GM08714 (cell line): Measurements from ENCODE around the gene GSG1L.
"Not testable (repeated sequence)": the region's sequence is repeated elsewhere in the genome, so short reads cannot be mapped to it uniquely, and the experiment has no call there.

Experiments
- H3K4me3 ChIP-seq: fragments of 200-500 bp; sonication (Bioruptor generic); 2 replicates; pipeline ENCODE4 v1.5.1; 2014; ENCODE audit warnings: mild to moderate bottlenecking, low read length, inconsistent platforms
- ZNF274 ChIP-seq: IDR thresholded peaks from 2 replicates; pipeline ENCODE4 v1.6.1; 2012; ENCODE audit warnings: mild to moderate bottlenecking, low read depth, low read length

The GSG1L gene

DNA sequence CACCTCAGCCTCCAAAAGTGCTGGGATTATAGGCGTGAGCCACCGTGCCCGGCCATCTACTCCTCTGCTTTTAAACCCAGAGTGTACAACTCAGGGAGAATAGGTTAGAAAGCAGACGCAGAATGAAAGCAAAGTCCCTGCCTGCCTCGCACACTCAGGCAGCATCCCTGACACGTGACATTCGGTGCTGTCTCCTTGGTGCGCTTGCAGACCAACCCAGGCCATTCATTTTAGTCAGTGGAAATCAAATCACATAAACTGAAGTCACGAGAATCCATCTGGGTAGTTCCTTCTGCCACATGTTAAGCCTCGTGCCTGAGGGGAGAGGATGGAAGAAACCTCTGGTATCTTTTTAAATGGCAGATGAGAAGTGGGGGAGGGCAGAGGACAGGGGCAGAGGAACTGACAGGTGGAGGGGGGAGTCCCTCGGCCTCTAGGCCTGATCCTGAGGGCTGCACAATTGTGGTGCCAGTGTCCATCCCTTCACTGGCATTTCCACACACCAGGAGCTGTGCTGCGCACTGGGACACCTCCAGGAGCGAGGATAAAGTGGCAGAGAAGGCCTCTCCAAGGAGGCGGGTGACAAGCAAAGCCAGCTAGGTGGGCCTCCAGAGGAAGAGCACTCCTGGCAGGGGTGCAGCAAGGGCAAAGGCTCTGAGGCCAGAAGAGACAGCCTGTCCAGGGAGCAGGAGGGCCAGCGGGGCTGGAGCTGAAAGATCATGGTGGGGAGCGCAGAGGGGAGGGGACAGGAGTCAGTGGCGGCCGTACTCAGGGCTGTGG is 317.2 kb downstream of the GSG1L start:
- H3K4me3 ChIP-seq, result no peak overlapping the region
- no peak for TF ChIP-seq ZNF274

DNA sequence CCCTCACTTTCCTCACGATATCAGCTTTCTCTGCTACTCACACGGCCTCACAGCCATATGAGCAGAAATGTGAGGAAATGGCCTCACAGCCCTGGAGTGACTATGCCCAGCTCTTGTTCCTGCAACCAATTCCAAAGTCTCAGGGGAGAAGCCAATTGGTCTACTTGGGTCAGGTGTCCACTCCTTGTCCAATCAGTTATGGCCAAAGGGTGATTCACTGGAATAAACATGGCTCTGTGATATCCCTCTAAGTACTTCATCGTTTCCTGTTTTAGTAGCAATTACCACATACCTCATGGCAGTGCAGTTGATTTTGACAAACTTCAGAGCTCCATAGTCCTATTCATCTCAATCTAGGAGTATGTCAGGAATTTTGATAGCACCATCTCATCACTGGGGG is 318.2 kb downstream of the GSG1L start:
- no peak for TF ChIP-seq ZNF274
- no peak overlapping the region for H3K4me3 ChIP-seq

GRCh38 chr16:27743963-27744362 is 319.6 kb downstream of the GSG1L start:
- H3K4me3 ChIP-seq, result no peak overlapping the region
- TF ChIP-seq ZNF274, result no peak

DNA sequence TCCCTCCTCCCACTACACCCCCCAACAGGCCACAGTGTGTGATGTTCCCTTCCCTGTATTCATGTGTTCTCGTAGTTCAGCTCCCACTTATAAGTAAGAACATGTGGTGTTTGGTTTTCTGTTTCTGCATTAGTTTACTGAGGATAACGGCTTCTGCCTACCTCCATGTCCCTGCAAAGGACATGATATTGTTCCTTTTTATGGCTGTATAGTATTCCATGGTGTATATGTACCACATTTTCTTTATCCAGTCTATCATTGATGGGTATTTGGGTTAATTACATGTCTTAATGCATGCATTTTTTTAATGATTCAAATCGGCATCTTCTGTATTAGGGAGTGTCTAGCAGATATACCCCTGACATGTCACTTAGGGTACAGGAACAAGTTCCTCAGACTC is 320.5 kb downstream of the GSG1L start:
- H3K4me3 ChIP-seq, result not testable (repeated sequence)

DNA sequence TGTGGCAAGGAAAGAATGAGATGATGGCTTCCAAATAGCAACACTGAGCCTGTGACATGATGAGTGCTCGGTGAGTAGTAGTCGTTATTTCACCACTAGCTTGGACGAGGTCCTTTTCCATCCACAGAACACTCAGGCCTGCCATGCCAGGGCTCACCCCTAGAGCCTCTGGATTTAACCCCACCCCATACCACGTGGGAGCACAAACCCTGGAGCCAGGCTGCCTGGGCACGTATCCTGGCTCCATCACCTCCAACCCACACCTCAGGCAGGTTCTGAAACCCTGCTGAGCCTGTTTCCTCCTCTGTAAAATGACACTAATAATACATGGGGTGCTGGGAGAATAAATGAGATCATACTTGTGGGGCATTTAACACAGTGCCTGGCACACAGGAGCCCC is 321.2 kb downstream of the GSG1L start:
- H3K4me3 ChIP-seq, result no peak overlapping the region
- TF ChIP-seq ZNF274, result no peak

- no peak overlapping the region for H3K4me3 ChIP-seq
- TF ChIP-seq ZNF274, result no peak
Observed at GRCh38 chr16:27740496-27741201, 322.9 kb downstream of the GSG1L start.

DNA sequence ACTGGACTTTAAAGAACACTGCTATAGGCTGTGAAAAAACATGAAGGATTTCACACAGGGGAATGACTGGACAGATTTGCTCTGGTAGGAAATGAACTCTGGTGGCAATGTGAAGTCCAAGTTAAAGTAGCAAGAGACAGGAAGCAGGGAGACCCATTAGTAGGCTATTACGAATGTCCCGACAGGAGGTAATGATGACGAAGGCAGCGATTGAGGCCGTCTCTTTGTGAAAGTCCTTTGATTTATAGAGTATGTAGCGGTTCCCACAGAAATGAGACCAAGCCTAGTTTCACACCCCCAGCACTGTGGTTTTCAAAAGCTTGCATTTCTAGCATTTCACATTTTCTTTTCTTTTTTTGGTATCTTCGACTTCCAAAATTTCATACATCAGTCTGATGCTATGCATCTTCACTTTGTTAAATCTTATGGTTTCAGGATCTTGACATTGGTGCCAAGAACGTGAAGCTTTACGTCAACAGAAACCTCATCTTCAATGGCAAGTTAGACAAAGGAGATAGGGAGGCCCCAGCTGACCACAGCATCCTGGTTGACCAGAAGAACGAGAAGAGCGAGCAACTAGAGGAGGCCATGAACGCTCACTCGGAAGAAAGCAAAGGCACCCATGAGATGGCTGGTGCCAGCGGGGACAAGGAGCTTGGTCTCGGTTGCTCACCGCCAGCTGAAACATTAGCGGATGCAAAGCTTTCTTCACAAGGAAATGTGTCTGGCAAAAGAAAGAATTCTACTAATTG is 323.7 kb downstream of the GSG1L start:
- H3K4me3 ChIP-seq, result no peak overlapping the region
- TF ChIP-seq ZNF274, result no peak

GRCh38 chr16:27738596-27738995 is 324.9 kb downstream of the GSG1L start:
- H3K4me3 ChIP-seq, result no peak overlapping the region
- TF ChIP-seq ZNF274, result no peak
